ENCODE data around the gene ZSWIM5.
"Not testable (repeated sequence)": the region's sequence is repeated elsewhere in the genome, so short reads cannot be mapped to it uniquely, and the experiment has no call there.

DNA sequence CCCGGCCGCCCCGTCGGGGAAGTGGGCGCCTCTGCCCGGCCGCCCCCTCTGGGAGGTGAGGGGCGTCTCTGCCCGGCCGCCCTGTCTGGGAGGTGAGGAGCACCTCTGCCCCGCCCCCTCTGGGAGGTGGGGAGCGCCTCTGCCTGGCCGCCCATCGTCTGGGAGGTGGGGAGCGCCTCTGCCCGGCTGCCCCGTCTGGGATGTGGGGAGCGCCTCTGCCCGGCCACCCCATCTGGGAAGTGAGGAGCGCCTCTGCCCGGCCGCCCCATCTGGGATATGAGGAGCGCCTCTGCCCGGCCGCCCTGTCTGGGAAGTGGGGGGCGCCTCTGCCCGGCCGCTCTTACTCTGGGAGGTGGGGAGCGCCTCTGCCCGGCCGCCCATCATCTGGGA is 100.3 kb downstream of the ZSWIM5 start:
- TF ChIP-seq HDAC6 (IDR thresholded peaks at IDR 0.05; ENCODE audit: low read depth, low read length); EZH2 (IDR thresholded peaks at IDR 0.05; ENCODE audit: low read depth, low read length, severe bottlenecking); POLR2AphosphoS5 (IDR thresholded peaks at IDR 0.05; ENCODE audit: low read depth, low read length); CEBPB (IDR thresholded peaks at IDR 0.05; ENCODE audit: low read depth, low read length); NRF1 (IDR thresholded peaks at IDR 0.05; ENCODE audit: low read depth, low read length); PHF8 (conservative IDR thresholded peaks at IDR 0.05; ENCODE audit: low read depth, low read length); FOSL1 (IDR thresholded peaks at IDR 0.05; ENCODE audit: insufficient read depth, low read depth, low read length); EP300 (IDR thresholded peaks at IDR 0.05; ENCODE audit: borderline replicate concordance in 1 of 2, low read depth in 2 of 2, low read length in 2 of 2); POLR2A (IDR thresholded peaks at IDR 0.05; ENCODE audit: control extremely low read depth in 1 of 2, low read depth in 2 of 2, low read length in 2 of 2): not testable (repeated sequence)
- TF ChIP-seq, protein P1, sequence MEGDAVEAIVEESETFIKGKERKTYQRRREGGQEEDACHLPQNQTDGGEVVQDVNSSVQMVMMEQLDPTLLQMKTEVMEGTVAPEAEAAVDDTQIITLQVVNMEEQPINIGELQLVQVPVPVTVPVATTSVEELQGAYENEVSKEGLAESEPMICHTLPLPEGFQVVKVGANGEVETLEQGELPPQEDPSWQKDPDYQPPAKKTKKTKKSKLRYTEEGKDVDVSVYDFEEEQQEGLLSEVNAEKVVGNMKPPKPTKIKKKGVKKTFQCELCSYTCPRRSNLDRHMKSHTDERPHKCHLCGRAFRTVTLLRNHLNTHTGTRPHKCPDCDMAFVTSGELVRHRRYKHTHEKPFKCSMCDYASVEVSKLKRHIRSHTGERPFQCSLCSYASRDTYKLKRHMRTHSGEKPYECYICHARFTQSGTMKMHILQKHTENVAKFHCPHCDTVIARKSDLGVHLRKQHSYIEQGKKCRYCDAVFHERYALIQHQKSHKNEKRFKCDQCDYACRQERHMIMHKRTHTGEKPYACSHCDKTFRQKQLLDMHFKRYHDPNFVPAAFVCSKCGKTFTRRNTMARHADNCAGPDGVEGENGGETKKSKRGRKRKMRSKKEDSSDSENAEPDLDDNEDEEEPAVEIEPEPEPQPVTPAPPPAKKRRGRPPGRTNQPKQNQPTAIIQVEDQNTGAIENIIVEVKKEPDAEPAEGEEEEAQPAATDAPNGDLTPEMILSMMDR (IDR thresholded peaks at IDR 0.05; ENCODE audit: control extremely low read depth in 1 of 3, insufficient read depth in 1 of 3, low read depth in 1 of 3, low read length in 3 of 3) = not testable (repeated sequence)
- TF ChIP-seq, protein P2, sequence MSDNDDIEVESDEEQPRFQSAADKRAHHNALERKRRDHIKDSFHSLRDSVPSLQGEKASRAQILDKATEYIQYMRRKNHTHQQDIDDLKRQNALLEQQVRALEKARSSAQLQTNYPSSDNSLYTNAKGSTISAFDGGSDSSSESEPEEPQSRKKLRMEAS (IDR thresholded peaks at IDR 0.05) = not testable (repeated sequence)
